ENCODE data around the gene PGLYRP4.

DNA sequence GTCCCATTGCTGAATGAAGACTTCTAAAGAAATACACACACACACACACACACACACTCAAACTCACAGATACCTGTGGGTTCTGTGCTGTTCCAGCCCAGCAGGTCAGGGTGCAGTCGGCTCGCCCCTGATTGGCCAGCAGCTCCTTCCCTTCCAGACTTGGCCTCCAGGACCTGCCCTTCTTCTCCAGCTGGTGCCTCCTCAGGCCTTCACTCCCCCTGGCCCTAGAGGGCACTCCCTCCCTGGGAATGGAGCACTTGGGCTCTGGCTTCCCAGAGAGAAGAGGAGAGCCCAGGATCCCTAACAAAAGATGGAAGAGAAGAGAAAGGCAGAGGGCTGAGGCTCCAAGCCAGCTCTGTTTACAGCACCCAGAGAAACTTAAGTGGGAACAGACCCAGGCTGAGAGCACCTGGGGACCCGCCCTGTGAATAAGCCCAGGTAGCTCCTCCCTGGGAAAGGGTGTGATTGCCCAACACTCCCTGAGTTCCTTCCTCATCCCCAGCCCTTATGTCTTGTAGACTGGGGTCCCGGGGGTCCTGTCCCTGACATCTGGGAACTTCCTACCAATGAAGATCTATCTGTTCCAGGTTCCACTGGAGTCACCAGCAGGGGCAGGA is 36.0 kb downstream of the PGLYRP4 start, which contains the start of gene PGLYRP3:
- TF ChIP-seq ZFP3 (CRISPR knock-in tag; IDR thresholded peaks at IDR 0.05) (no peak), TOX (CRISPR knock-in tag; IDR thresholded peaks at IDR 0.05; ENCODE audit: borderline replicate concordance) (no peak), ESRRG (CRISPR knock-in tag; IDR thresholded peaks at IDR 0.05) (no peak), ZNF8 (CRISPR knock-in tag; IDR thresholded peaks at IDR 0.05) (no peak), OSR1 (CRISPR knock-in tag; IDR thresholded peaks at IDR 0.05) (no peak), ZFP30 (CRISPR knock-in tag; IDR thresholded peaks at IDR 0.05) (no peak), CSRNP3 (CRISPR knock-in tag; IDR thresholded peaks at IDR 0.05) (no peak), ZC3H10 (CRISPR knock-in tag; IDR thresholded peaks at IDR 0.05) (no peak), CSDC2 (CRISPR knock-in tag; IDR thresholded peaks at IDR 0.05) (no peak), GLIS3 (CRISPR knock-in tag; IDR thresholded peaks at IDR 0.05) (no peak), RARB (CRISPR knock-in tag; IDR thresholded peaks at IDR 0.05) (no peak)
- TF ChIP-seq, protein P1, sequence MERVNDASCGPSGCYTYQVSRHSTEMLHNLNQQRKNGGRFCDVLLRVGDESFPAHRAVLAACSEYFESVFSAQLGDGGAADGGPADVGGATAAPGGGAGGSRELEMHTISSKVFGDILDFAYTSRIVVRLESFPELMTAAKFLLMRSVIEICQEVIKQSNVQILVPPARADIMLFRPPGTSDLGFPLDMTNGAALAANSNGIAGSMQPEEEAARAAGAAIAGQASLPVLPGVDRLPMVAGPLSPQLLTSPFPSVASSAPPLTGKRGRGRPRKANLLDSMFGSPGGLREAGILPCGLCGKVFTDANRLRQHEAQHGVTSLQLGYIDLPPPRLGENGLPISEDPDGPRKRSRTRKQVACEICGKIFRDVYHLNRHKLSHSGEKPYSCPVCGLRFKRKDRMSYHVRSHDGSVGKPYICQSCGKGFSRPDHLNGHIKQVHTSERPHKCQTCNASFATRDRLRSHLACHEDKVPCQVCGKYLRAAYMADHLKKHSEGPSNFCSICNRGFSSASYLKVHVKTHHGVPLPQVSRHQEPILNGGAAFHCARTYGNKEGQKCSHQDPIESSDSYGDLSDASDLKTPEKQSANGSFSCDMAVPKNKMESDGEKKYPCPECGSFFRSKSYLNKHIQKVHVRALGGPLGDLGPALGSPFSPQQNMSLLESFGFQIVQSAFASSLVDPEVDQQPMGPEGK (CRISPR knock-in tag; IDR thresholded peaks at IDR 0.05; ENCODE audit: borderline replicate concordance): no peak
- TF ChIP-seq, protein P2, sequence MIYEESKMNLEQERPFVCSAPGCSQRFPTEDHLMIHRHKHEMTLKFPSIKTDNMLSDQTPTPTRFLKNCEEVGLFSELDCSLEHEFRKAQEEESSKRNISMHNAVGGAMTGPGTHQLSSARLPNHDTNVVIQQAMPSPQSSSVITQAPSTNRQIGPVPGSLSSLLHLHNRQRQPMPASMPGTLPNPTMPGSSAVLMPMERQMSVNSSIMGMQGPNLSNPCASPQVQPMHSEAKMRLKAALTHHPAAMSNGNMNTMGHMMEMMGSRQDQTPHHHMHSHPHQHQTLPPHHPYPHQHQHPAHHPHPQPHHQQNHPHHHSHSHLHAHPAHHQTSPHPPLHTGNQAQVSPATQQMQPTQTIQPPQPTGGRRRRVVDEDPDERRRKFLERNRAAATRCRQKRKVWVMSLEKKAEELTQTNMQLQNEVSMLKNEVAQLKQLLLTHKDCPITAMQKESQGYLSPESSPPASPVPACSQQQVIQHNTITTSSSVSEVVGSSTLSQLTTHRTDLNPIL (CRISPR knock-in tag; IDR thresholded peaks at IDR 0.05; ENCODE audit: low read depth): no peak

Measured in SK-N-SH treated with all-trans-retinoic acid at 6 μM for 48 hours (cell line).